Activated naive CD4-positive, alpha-beta T cell treated with anti-CD3 and anti-CD28 coated beads, Interleukin-2, amount 50 U/mL, for 16 hours (primary cell): ENCODE data around the gene MAGI1.
"Not testable (repeated sequence)": the region's sequence is repeated elsewhere in the genome, so short reads cannot be mapped to it uniquely, and the experiment has no call there.

ENCODE experiments used
- DNase-seq: peaks from one replicate; pipeline ENCODE4 v3.0.0-alpha.2; 2020

MAGI1 gene

GRCh38 chr3:65864357-65864904 lies 174.3 kb downstream of the MAGI1 start:
- no peak for DNase-seq

GRCh38 chr3:65861718-65862117 lies 177.0 kb downstream of the MAGI1 start:
- no peak for DNase-seq

DNA sequence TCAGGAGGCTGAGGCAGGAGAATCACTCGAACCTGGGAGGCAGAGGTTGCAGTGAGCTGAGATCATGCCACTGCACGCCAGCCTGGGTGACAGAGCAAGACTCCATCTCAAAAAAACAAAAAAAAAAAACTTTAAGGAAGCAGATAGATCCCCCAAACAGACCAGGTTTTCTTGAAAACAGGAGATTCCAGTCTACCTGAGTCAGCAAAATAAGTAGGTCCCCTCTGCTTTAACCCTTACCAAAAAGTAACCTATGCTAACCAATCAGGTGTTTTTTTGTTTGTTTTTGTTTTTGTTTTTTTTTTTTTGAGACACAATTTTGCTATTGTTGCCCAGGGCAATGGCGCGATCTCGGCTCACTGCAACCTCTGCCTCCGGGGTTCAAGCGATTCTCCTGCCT lies 179.1 kb downstream of the MAGI1 start:
- not testable (repeated sequence) for DNase-seq

GRCh38 chr3:65858749-65859148 lies 180.0 kb downstream of the MAGI1 start:
- no peak for DNase-seq

- DNase-seq, result no peak
These were observed 181.4 kb downstream of the MAGI1 start for GRCh38 chr3:65857327-65857726.

- DNase-seq, result no peak
These were observed 181.8 kb downstream of the MAGI1 start for GRCh38 chr3:65856907-65857306.

- DNase-seq, result no peak
These were observed 183.2 kb downstream of the MAGI1 start for GRCh38 chr3:65855370-65856100.

DNA sequence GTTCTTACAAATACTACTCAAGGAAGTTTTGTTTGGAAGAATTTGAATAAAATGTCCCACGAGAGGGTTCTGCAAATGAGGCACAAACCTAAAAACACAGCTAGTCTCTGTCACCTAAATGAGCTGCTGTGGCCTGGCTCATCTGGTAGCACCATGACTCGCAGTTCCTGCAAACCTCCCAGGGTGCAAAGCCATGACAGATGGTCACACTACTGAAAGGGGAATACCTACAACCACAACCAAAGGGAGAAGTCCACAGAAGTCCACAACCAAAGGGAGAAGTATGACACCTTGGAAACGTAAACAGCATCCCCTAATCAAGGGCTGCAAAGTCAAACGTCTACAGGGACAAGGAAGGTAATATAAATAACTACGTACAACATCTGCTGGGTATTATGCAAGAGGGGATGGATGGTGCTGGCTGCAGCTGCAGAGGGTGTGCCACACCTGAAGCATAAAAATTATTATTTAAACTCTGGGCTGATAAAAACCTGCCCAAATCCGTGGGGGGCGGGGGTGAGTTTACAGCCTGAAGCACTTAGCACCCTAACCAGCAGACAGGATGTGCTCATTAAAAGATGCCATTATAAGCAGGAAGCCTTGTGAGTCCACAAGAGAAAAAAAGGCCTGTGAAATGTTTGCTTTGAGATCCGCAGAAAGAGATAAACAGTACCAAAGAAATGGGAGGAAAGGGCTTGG lies 184.0 kb downstream of the MAGI1 start:
- no peak for DNase-seq

DNA sequence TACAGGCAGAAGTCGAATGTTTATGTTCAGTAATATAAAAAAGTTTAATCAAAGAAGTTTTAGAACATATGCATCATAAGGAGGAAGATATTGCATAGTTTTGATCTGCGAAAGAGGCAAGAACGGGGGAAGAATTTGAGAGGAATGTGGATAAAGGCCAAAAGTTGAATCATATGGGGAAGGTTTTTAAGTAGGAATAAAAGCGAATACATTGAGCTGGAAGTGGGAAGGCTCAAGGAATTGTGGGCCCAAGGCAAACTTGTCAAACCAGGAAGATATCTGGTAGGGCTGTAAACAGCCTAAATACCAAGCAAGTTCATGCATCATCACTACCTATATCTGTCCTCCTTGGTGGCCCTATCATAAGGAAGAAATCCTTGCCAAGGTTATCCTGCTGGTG lies 186.9 kb downstream of the MAGI1 start:
- DNase-seq, result no peak

- DNase-seq, result no peak
These were observed 188.5 kb downstream of the MAGI1 start for GRCh38 chr3:65850261-65850660.

- DNase-seq, result no peak
These were observed 190.7 kb downstream of the MAGI1 start for GRCh38 chr3:65848024-65848423.

- DNase-seq, result no peak
These were observed 191.8 kb downstream of the MAGI1 start for GRCh38 chr3:65846936-65847335.

GRCh38 chr3:65844370-65844769 lies 194.3 kb downstream of the MAGI1 start:
- DNase-seq, result no peak

DNA sequence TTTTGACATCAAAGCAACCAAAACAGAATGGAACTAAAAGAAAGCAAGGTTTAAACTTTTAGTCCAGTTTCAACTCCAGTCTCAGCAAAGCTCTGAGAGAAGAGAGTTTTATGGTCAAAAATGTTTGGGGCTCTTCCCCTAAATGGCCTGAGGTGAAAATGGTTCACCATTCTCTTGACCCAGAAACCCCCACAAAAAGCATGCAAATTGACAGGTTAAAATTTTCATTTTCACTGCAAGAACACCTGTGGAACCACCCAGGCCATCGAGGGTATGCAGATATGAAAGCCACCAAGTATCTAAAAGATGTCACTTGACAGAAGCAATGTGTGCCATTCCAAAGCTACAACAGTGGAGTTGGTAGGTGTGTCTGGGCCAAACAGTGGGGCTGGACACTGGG lies 195.0 kb downstream of the MAGI1 start:
- DNase-seq, result no peak

GRCh38 chr3:65837604-65838003 lies 201.1 kb downstream of the MAGI1 start:
- DNase-seq, result no peak

DNA sequence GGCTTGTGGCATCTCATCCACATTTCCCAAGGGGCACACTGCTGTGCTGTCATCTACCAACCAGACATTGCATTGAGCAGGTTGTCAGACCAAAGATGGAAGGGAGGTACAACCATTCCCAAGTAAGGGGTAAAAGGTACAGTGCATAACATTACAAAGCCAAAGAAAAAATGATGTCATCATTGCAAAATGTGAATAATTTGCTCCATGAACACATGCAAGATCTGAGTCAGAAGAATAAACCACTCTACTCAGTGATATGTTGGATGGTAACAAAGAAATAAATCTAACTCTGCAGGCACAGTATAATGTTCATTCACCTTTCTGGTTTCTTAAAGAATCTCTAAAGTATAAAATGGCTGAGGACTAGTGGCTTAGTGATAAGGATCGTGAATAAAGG lies 202.7 kb downstream of the MAGI1 start:
- DNase-seq, result no peak

DNA sequence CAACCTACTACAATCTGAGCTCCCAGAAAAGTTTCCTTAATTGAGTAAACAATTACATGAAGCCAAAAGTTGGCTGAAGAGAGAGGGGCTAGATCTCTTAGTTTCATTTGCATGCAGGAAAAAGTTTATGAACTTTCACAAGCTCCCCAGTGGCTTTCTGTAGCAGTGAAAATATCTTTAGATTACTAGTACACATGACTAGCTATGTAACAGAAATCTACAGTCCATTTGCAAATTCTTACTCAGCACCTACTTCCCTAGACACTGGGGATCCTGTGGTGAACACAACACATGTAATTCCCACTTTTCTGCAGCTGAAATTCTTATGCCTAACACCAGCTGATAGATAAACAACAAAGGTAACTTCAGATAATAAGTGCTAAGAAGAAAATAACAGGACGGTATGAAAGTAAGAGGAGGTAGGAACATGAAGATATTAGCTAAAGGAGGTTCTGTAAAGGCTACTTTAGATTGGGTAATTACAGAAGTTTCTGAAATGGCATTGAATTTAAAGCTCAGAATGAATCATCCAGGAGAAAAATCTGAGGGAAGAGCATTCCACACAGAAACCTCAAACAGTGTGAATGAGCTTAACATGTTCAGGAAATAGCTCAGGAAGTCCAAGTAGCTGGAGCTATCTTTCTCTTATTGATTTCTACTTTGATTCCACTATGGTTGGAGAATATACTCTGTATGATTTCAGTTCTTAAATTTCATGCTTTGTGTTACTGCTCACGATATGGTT lies 204.8 kb downstream of the MAGI1 start:
- DNase-seq, result no peak

GRCh38 chr3:65831733-65832425 lies 206.8 kb downstream of the MAGI1 start:
- DNase-seq, result no peak

- DNase-seq, result no peak
These were observed 207.6 kb downstream of the MAGI1 start for GRCh38 chr3:65830948-65831732.

DNA sequence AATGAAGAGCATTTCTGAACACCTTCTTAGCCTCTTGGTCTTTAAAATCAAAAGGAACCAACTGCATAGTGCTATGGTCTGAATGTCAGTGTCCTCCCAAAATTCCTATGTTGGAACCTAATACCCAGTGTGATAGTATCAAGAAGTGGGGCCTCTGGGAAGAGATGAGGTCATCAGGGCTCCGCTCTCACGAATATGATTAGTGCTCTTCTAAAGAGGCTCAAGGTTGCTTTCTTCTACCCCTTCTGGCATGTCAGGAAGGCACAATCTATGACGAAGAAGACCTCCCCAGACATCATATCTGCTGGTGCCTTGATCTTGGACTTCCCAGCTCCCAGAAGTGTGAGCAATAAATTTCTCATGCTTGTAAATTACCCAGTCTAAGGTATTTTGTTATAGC lies 209.5 kb downstream of the MAGI1 start:
- DNase-seq, result no peak

DNA sequence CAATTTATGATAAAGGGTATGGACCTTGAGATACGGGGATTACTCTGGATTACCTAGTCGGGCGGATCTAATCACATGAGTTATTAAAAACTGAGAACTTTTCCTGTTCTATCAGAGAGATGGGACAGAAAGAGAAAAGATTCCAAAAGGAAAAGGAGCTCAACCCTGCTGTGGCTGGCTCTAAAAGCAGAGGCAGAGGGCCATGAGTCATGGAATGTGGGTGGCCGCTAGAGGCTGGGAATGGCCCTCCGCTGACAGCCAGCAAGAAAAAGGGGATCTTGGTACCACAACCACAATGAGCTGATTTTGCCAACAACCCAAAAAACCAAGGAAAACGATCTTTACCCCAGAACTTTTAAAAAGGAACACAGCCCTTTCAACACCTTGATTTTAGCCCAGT lies 210.0 kb downstream of the MAGI1 start:
- no peak for DNase-seq

DNA sequence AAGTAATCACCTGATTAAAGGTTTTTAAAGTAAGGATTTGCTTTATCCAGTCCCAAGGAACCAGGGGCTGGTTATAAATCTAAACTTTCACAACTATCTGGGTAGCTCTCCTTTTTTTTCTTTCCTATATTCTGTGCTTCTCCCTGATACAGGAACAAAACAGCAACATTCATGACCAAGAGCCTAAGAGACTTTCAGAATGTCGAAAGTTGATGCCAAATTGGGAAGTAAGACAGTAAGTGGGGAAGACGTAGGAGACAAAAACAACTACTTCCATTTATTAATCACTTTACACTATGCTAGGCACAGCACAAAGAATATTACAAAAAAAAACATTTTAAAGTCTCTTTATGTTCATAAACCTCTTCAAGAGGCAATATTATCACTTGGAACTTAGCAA lies 211.6 kb downstream of the MAGI1 start:
- DNase-seq, result no peak
